ENCODE measurements around the gene ITGB8.

- TF ChIP-seq CTCF (IDR thresholded peaks at IDR 0.05) (no peak), POLR2A (IDR thresholded peaks at IDR 0.05) (no peak)
These were observed 14.0 kb upstream of the ITGB8 start for GRCh38 chr7:20316706-20317105.
